B cell (primary cell): ENCODE measurements around the gene IBA57. TPM values are rescaled to one million over a fixed set of nuclear protein-coding genes. Genes with fewer than 3 reads are reported as not detected.

Experiments used
- ATAC-seq: fragments of 200-7000 bp; cut with Tn5 transposase; one replicate; pipeline ENCODE4 v1.10.0; 2021; ENCODE audit warnings: low read depth, mild to moderate bottlenecking, moderate number of reproducible peaks, moderate library complexity
- CTCF ChIA-PET: fragments of 350-600 bp; sonication (Branson Sonifier 250); formaldehyde crosslinking; loops from one replicate; lab custom pipeline; 2021; ENCODE audit warnings: antibody characterized with exemption, inconsistent platforms; lab: Charles Lee
- POLR2A ChIA-PET: fragments of 350-600 bp; sonication (Branson Sonifier 250); formaldehyde crosslinking; loops from one replicate; lab custom pipeline; 2021; ENCODE audit warnings: antibody characterized with exemption; lab: Charles Lee
- DNase-seq: peaks from one replicate; pipeline ENCODE4 v3.0.0; 2013
- H2AFZ ChIP-seq: 2 replicates; pipeline ENCODE4 v1.6.1; 2012; ENCODE audit warnings: mild to moderate bottlenecking, low read depth, low read length; ENCODE audit not compliant: insufficient read depth, poor library complexity, severe bottlenecking
- H3K27ac ChIP-seq, 2 donors: 1 replicate in 1 of 2; 2 replicates in 1 of 2; pipeline ENCODE4 v1.5.1; 2012 to 2013; ENCODE audit warnings: low read length in 2 of 2, mild to moderate bottlenecking in 2 of 2, moderate library complexity in 1 of 2
- H3K27me3 ChIP-seq, 4 experiments: fragments of 200-600 bp in 1 of 4; sonication (generic) in 1 of 4; replicated peaks in 1 of 4; 1 replicate in 2 of 4; 2 replicates in 2 of 4; pipeline versions ENCODE4 v1.6.1 to v1.7.0; 2013 to 2016; ENCODE audit warnings: low read length in 3 of 4, mild to moderate bottlenecking in 2 of 4, mixed read lengths in 1 of 4, moderate library complexity in 1 of 4; ENCODE audit not compliant: insufficient read depth in 4 of 4, control insufficient read depth in 3 of 4; ENCODE audit errors: control extremely low read depth in 1 of 4
- H3K36me3 ChIP-seq, 2 experiments: replicated peaks in 1 of 2; 1 replicate in 1 of 2; 2 replicates in 1 of 2; pipeline versions ENCODE4 v1.6.1 to v1.7.1; 2013; ENCODE audit warnings: low read length in 1 of 2; ENCODE audit not compliant: insufficient read depth in 2 of 2, control insufficient read depth in 1 of 2; ENCODE audit errors: control extremely low read depth in 1 of 2, extremely low read depth in 1 of 2
- H3K4me1 ChIP-seq, 2 donors: fragments of 200-600 bp in 1 of 2; sonication (generic) in 1 of 2; 1 replicate in 1 of 2; 2 replicates in 1 of 2; pipeline versions ENCODE4 v1.5.1 to v1.6.1; 2013 to 2017; ENCODE audit warnings: low read length in 2 of 2; ENCODE audit not compliant: control insufficient read depth in 2 of 2, insufficient read depth in 2 of 2
- H3K4me2 ChIP-seq: replicated peaks from 2 replicates; pipeline ENCODE3; 2012; ENCODE audit warnings: mild to moderate bottlenecking, low read depth, low read length; ENCODE audit not compliant: poor library complexity, severe bottlenecking
- H3K4me3 ChIP-seq, 5 experiments: fragments of 200-600 bp in 1 of 5; sonication (generic) in 1 of 5; 1 replicate in 3 of 5; 2 replicates in 2 of 5; pipeline versions ENCODE4 v1.5.1 to v1.7.0; 2011 to 2016; ENCODE audit warnings: low read length in 4 of 5, mild to moderate bottlenecking in 4 of 5, low read depth in 2 of 5, control low read depth in 1 of 5, moderate library complexity in 1 of 5; ENCODE audit not compliant: insufficient read depth in 1 of 5; ENCODE audit errors: control extremely low read depth in 1 of 5, extremely low read depth in 1 of 5
- H3K79me2 ChIP-seq: fragments of 200-600 bp; sonication (generic); one replicate; pipeline ENCODE4 v1.6.0; 2016; ENCODE audit warnings: low read length; ENCODE audit not compliant: control insufficient read depth, insufficient read depth
- H3K9ac ChIP-seq: fragments of 200-600 bp; sonication (generic); 2 replicates; pipeline ENCODE4 v1.6.1; 2017; ENCODE audit warnings: mild to moderate bottlenecking, low read length, moderate library complexity
- H3K9me3 ChIP-seq, 3 donors: one replicate each; pipeline versions ENCODE4 v1.6.1 to v1.7.1; 2013; ENCODE audit warnings: low read length in 2 of 3; ENCODE audit not compliant: control insufficient read depth in 2 of 3, insufficient read depth in 1 of 3; ENCODE audit errors: control extremely low read depth in 1 of 3
- H4K20me1 ChIP-seq: 2 replicates; pipeline ENCODE4 v1.6.0; 2012; ENCODE audit warnings: mild to moderate bottlenecking, low read length; ENCODE audit not compliant: insufficient read depth, control insufficient read depth, poor library complexity, severe bottlenecking
- H3K27ac Mint-ChIP-seq: one replicate; pipeline ENCODE4 v1.8.0; 2021; ENCODE audit warnings: mixed read lengths
- H3K27me3 Mint-ChIP-seq: one replicate; pipeline ENCODE4 v1.8.0; 2021; ENCODE audit warnings: mixed read lengths
- H3K4me1 Mint-ChIP-seq: one replicate; pipeline ENCODE4 v1.8.0; 2021; ENCODE audit warnings: mixed read lengths
- H3K4me3 Mint-ChIP-seq: one replicate; pipeline ENCODE4 v1.8.0; 2021; ENCODE audit warnings: mixed read lengths
- H3K9me3 Mint-ChIP-seq: one replicate; pipeline ENCODE4 v1.8.0; 2022; ENCODE audit warnings: mixed read lengths; ENCODE audit not compliant: insufficient read depth
- EZH2 ChIP-seq: IDR thresholded peaks from 2 replicates; pipeline ENCODE4 v1.6.1; 2012; ENCODE audit warnings: borderline replicate concordance, low read depth, mild to moderate bottlenecking, moderate library complexity, low read length; ENCODE audit not compliant: insufficient read depth, poor library complexity, severe bottlenecking
- WGBS: methylation state at CpG from one replicate; pipeline ENCODE4 v1.1.5; 2013; ENCODE audit warnings: missing lambda C conversion rate; ENCODE audit not compliant: insufficient coverage; 5-methylcytosine and 5-hydroxymethylcytosine counted together
- intact Hi-C: fragments of 100-400 bp; cut with micrococcal nuclease; formaldehyde crosslinking; loops from one replicate; pipeline ENCODE4 v1.10.0; 2022
- polyA plus RNA-seq: library from polyadenylated mRNA; depleted of rRNA; stranded (reverse); fragments of >200 nt; gene quantifications from 2 replicates; pipeline ENCODE4 v1.2.3, GENCODE V29; 2012
- total RNA-seq, 2 donors: library from RNA; stranded (reverse); fragments of 120-200 nt in 1 of 2; gene quantifications; 1 replicate in 1 of 2; 2 replicates in 1 of 2; pipeline versions ENCODE4 v1.2.3 to v1.2.4, GENCODE V29; 2013 to 2022
- TF ChIP-seq, protein P1 (sequence below): fragments of 200-600 bp; IDR thresholded peaks from one replicate; pipeline ENCODE4 v1.8.0; 2022; ENCODE audit warnings: antibody characterized with exemption, mild to moderate bottlenecking

IBA57 gene
- total and polyA plus RNA-seq, 2 donors (not counting 1 experiment from before 2014, with no cell fraction given), result 5.2 to 12.8 TPM

DNA sequence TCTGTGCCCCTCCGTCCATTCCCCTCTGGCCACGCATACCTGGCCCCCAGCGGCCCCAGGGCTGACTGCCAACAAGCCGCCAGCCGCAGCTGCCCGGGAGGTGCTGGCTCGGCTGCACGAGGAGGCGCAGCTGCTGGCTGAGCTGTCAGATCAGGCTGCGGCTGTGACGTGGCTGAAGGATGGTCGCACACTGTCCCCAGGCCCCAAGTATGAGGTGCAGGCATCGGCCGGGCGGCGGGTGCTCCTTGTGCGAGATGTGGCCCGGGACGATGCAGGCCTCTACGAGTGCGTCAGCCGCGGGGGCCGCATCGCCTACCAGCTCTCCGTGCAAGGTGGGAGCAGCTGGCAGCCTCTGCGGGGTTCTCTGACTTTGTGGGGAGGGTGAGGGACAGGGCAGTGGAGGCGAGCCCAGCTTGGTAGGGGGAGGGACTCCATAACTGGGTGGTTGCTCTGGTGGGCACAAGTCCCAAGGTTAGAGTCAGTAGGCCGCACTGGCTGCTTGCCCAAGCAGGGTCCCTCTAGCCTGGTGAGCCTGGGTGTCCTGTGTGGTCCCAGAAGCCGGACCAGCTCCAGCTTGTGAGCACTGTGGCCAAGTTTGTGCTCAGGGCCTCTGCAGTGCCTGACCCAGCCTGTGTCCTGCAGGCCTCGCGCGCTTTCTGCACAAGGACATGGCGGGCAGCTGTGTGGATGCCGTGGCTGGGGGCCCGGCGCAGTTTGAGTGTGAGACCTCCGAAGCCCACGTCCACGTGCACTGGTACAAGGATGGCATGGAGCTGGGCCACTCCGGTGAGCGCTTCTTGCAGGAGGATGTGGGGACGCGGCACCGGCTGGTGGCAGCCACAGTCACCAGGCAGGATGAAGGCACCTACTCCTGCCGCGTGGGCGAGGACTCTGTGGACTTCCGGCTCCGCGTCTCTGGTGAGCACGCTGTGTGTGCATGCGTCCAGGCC, 51.0 kb downstream of the IBA57 start:
- no peaks in the 10 kb centered on the region for H3K79me2 ChIP-seq
- ChIA-PET POLR2A (no interaction called here), CTCF (no interaction called here)
- H3K4me1 ChIP-seq, result peaks cover 0 to 8% of the 10 kb centered on the region in 2 donors
- H3K27ac ChIP-seq, result no peak overlapping the region
- DNase-seq (no peak), ATAC-seq (no peak)
- no peak overlapping the region for H3K27ac Mint-ChIP-seq
- no peak overlapping the region for H3K9ac ChIP-seq
- H2AFZ ChIP-seq, result no peak overlapping the region
- no peaks in the 10 kb centered on the region for H3K27me3 Mint-ChIP-seq
- no peaks in the 10 kb centered on the region for H3K9me3 Mint-ChIP-seq
- H3K4me3 Mint-ChIP-seq, result no peak overlapping the region
- no peaks in the 10 kb centered on the region for H4K20me1 ChIP-seq
- 96% methylated on average over 53 of the region's 53 CpGs for WGBS
- no peak overlapping the region for H3K4me2 ChIP-seq
- no peak overlapping the region for H3K4me3 ChIP-seq
- TF ChIP-seq, protein P1, sequence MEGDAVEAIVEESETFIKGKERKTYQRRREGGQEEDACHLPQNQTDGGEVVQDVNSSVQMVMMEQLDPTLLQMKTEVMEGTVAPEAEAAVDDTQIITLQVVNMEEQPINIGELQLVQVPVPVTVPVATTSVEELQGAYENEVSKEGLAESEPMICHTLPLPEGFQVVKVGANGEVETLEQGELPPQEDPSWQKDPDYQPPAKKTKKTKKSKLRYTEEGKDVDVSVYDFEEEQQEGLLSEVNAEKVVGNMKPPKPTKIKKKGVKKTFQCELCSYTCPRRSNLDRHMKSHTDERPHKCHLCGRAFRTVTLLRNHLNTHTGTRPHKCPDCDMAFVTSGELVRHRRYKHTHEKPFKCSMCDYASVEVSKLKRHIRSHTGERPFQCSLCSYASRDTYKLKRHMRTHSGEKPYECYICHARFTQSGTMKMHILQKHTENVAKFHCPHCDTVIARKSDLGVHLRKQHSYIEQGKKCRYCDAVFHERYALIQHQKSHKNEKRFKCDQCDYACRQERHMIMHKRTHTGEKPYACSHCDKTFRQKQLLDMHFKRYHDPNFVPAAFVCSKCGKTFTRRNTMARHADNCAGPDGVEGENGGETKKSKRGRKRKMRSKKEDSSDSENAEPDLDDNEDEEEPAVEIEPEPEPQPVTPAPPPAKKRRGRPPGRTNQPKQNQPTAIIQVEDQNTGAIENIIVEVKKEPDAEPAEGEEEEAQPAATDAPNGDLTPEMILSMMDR, result no peak
- no peak for TF ChIP-seq EZH2
- peaks cover 0 to 5% (median 0%) of the 10 kb centered on the region in 3 donors for H3K9me3 ChIP-seq
- H3K4me1 Mint-ChIP-seq, result peaks cover 2% of the 10 kb centered on the region
- H3K27me3 ChIP-seq, result no peaks in the 10 kb centered on the region
- intact Hi-C loops, result no loop called here
- peaks cover 0 to 2% of the 10 kb centered on the region in 2 experiments for H3K36me3 ChIP-seq
